KMS-11 (cell line): ENCODE measurements around the gene CCDC136.

Experiments
- H2AFZ ChIP-seq: fragments of 200-600 bp; sonication (generic); 2 replicates; pipeline ENCODE4 v1.6.1; 2016; ENCODE audit warnings: antibody characterized with exemption, mixed run types, low read depth
- H3K27ac ChIP-seq: fragments of 200-600 bp; sonication (generic); 2 replicates; pipeline ENCODE4 v1.6.1; 2016; ENCODE audit warnings: mild to moderate bottlenecking, mixed run types
- H3K27me3 ChIP-seq: fragments of 200-600 bp; sonication (generic); 2 replicates; pipeline ENCODE4 v1.6.1; 2017; ENCODE audit warnings: mild to moderate bottlenecking, low read depth, mixed run types, moderate library complexity; ENCODE audit not compliant: insufficient read depth
- H3K36me3 ChIP-seq: fragments of 200-600 bp; sonication (generic); 2 replicates; pipeline ENCODE4 v1.6.1; 2017; ENCODE audit warnings: mild to moderate bottlenecking, mixed run types; ENCODE audit not compliant: insufficient read depth
- H3K4me1 ChIP-seq: fragments of 200-600 bp; sonication (generic); 2 replicates; pipeline ENCODE4 v1.6.1; 2016; ENCODE audit warnings: mild to moderate bottlenecking, low read depth, mixed run types; ENCODE audit not compliant: poor library complexity, severe bottlenecking
- H3K4me2 ChIP-seq: fragments of 200-600 bp; sonication (generic); 2 replicates; pipeline ENCODE4 v1.7.0; 2016; ENCODE audit warnings: mild to moderate bottlenecking, mixed run types
- H3K4me3 ChIP-seq: fragments of 200-600 bp; sonication (generic); IDR thresholded peaks from 2 replicates; pipeline ENCODE4 v1.6.1; 2017; ENCODE audit warnings: low read depth, low read length, mixed read lengths; ENCODE audit not compliant: insufficient read depth
- H3K79me2 ChIP-seq: fragments of 200-600 bp; sonication (generic); 2 replicates; pipeline ENCODE4 v1.6.1; 2016; ENCODE audit warnings: low read depth, mixed run types; ENCODE audit not compliant: insufficient read depth
- H3K9ac ChIP-seq: fragments of 200-600 bp; sonication (generic); 2 replicates; pipeline ENCODE4 v1.6.1; 2016; ENCODE audit warnings: mild to moderate bottlenecking, mixed run types
- H4K20me1 ChIP-seq: fragments of 200-600 bp; sonication (generic); 2 replicates; pipeline ENCODE4 v1.6.1; 2016; ENCODE audit warnings: mild to moderate bottlenecking, mixed run types; ENCODE audit not compliant: insufficient read depth
- CTCF ChIP-seq: fragments of 200-600 bp; sonication (generic); conservative IDR thresholded peaks from 2 replicates; pipeline ENCODE4 v1.6.1; 2017; ENCODE audit warnings: low read depth, mild to moderate bottlenecking, antibody characterized with exemption, low read length, moderate library complexity, mixed read lengths

The CCDC136 gene

DNA sequence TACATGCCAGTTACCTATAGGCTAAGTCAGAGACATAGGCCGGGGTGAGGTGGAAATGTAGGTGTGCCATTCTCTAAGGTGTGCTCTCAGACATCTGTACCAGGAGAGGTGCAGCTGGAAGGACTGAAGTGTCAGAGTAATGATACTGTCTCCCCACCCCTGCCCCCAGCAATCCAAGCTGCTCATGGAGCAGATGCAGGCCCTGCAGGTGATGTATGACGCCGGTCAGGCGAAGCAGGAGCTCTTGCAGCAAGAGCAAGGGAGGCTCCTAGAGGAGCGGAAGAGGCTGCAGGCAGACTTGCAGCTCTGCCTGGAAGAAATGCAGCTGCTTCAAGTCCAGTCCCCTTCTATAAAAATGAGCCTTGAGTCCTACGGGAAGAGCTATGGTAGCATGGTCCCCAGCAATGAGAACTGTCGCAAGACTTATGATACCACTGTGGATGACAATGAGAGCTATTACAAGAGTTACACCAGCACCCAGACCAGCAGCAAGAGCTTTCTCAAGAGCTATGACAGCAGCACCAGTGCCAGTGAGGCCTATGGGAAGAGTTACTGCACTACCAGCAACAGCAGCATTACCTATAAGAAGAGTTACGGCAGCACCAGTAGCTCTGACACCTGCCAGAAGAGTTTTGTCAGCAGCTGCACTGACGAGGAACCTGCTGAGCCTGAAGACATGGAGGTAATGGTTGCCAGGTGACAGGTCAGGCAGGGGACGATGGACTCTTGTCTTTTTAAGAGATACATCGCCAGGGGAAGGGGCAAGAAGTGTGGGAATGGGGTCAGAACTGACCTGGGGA, 20.1 kb downstream of the CCDC136 start:
- Histone ChIP-seq H3K9ac (no peak overlapping the region), H3K27ac (peak overlapping the region; percentile 6; the same call in 1 of the 2 replicates)

DNA sequence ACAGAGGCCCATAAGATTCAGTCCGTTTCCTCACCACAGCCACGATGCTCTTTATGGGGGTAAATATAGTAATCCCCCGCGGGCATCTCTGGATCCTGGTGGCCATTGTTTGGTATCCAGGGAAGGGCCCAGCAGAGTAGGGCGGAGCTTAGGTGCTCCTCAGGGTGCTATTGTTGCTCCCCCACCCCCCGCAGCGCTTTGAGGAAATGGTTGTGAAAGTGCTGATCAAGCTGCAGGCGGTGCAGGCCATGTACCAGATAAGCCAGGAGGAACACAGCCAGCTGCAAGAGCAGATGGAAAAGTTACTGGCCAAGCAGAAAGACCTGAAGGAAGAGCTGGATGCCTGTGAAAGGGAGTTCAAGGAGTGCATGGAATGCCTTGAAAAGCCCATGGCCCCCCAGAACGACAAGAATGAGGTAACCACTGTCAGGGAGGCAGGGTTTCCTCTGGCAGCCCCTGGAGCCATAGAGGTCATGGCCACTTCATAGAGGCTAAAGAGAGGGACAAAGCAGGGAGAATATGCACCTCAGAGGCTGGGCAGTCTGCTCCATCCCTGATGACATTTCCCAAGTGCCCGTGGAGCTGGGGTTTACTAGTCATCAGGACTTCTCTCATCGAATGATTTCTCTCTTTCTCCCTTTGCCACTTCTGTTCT, 20.9 kb downstream of the CCDC136 start:
- Histone ChIP-seq H3K36me3 (no peaks in the 10 kb centered on the region), H3K4me1 (peaks cover 27% of the 10 kb centered on the region), H3K79me2 (no peaks in the 10 kb centered on the region), H3K27ac (peak overlapping the region; percentile 6; the same call in 1 of the 2 replicates), H3K4me3 (no peak overlapping the region), H3K27me3 (no peaks in the 10 kb centered on the region), H2AFZ (peak overlapping the region; percentile 21; the same call in 1 of the 2 replicates), H3K4me2 (peak overlapping the region; percentile 58), H3K9ac (no peak overlapping the region), H4K20me1 (no peaks in the 10 kb centered on the region)
- no peak for TF ChIP-seq CTCF

More for the DNA sequence above, 20.1 kb downstream of the CCDC136 start:
- Histone ChIP-seq H3K79me2 (no peaks in the 10 kb centered on the region), H3K4me1 (peaks cover 27% of the 10 kb centered on the region), H3K27me3 (no peaks in the 10 kb centered on the region), H2AFZ (peak overlapping the region; percentile 21; the same call in 1 of the 2 replicates), H3K36me3 (no peaks in the 10 kb centered on the region), H4K20me1 (no peaks in the 10 kb centered on the region), H3K4me3 (no peak overlapping the region), H3K4me2 (peak overlapping the region; percentile 58)
- no peak for TF ChIP-seq CTCF

DNA sequence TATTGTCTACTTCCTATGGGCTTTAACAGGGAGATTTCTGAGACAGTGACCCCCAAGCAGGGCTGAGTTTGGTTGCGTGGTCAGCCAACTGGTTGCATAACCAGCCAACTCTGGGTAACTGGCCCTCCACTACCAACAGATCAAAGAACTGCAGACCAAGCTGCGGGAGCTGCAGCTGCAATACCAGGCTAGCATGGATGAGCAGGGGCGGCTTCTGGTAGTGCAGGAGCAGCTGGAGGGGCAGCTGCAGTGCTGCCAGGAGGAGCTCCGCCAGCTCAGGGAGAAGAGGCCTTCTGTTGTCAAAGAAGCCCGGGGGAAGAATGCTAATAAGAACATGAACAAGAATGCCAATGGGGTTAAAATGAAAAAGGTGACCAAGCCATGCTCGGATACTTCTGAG, 22.7 kb downstream of the CCDC136 start:
- H3K36me3 ChIP-seq, result no peaks in the 10 kb centered on the region
- no peak overlapping the region for H3K27ac ChIP-seq
- TF ChIP-seq CTCF, result no peak
- H3K27me3 ChIP-seq, result no peaks in the 10 kb centered on the region
- no peak overlapping the region for H3K4me2 ChIP-seq
- no peaks in the 10 kb centered on the region for H4K20me1 ChIP-seq
- H2AFZ ChIP-seq, result no peak overlapping the region
- H3K79me2 ChIP-seq, result no peaks in the 10 kb centered on the region
- peaks cover 27% of the 10 kb centered on the region for H3K4me1 ChIP-seq
- H3K4me3 ChIP-seq, result no peak overlapping the region
- H3K9ac ChIP-seq, result no peak overlapping the region

GRCh38 chr7:128815289-128815942, 23.6 kb downstream of the CCDC136 start:
- H3K36me3 ChIP-seq, result no peaks in the 10 kb centered on the region

More at GRCh38 chr7:128815289-128815942, 23.6 kb downstream of the CCDC136 start:
- no peak for TF ChIP-seq CTCF
- Histone ChIP-seq H3K27me3 (no peaks in the 10 kb centered on the region), H2AFZ (no peak overlapping the region), H3K4me3 (no peak overlapping the region), H3K27ac (no peak overlapping the region), H3K79me2 (no peaks in the 10 kb centered on the region), H3K4me2 (no peak overlapping the region), H3K9ac (no peak overlapping the region), H3K4me1 (peaks cover 27% of the 10 kb centered on the region), H4K20me1 (no peaks in the 10 kb centered on the region)
